ENCODE results near the gene TRUB2.

GRCh38 chr9:128271112-128271511 is 51.1 kb downstream of the TRUB2 start:
- TF ChIP-seq POLR2A (IDR thresholded peaks at IDR 0.05; ENCODE audit: low read length), result no peak
- no peak for TF ChIP-seq GATA1 (IDR thresholded peaks at IDR 0.05; ENCODE audit: low read depth, low read length)
